ENCODE data around the gene PCDHA10.
"Not testable (repeated sequence)": the region's sequence is repeated elsewhere in the genome, so short reads cannot be mapped to it uniquely, and the experiment has no call there.

PCDHA10 gene

DNA sequence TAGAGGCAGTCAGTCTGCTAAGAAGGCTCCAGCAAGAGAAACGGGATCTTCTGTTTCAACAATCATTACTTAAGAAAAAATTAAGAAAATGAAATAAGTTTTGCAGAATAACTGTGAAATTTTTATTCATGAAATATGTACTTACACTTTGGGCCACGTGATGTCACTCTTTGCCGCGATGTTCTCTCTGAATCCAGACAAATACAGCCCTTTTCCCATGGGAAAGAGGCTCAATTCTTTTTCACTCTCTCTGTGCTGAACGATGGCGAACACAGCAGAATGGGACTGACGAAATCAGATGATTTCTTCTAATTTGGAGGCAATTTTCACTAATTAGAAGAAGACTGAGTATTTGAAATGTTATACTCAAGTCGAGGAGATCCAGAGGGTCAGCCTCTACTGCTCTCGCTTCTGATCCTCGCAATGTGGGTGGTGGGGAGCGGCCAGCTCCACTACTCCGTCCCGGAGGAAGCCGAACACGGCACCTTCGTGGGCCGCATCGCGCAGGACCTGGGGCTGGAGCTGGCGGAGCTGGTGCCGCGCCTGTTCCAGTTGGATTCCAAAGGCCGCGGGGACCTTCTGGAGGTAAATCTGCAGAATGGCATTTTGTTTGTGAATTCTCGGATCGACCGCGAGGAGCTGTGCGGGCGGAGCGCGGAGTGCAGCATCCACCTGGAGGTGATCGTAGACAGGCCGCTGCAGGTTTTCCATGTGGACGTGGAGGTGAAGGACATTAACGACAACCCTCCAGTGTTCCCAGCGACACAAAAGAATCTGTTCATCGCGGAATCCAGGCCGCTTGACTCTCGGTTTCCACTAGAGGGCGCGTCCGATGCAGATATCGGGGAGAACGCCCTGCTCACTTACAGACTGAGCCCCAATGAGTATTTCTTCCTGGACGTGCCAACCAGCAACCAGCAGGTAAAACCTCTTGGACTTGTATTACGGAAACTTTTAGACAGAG, 7.3 kb upstream of the PCDHA10 start, which contains the start of gene PCDHA9:
PCDHA9 (plus strand) TSS at position 244 of the 964 bp plus-strand sequence; CDS start at position 358, 114 bp downstream.
- not testable (repeated sequence) for H3K36me3 ChIP-seq (ENCODE audit: control insufficient read depth, insufficient read depth, low read length); H3K27ac ChIP-seq (ENCODE audit: low read depth, low read length, severe bottlenecking); H3K4me3 ChIP-seq (ENCODE audit: extremely low read depth, insufficient read depth, low read length, poor library complexity, severe bottlenecking); H3K9me3 ChIP-seq (ENCODE audit: control insufficient read depth, low read length); H3K4me1 ChIP-seq (ENCODE audit: control insufficient read depth, insufficient read depth, low read length, poor library complexity, severe bottlenecking)
- 89 to 95% methylated on average over 21 to 27 of the region's 48 CpGs for WGBS, 2 experiments (ENCODE audit: insufficient coverage in 2 of 2)

DNA sequence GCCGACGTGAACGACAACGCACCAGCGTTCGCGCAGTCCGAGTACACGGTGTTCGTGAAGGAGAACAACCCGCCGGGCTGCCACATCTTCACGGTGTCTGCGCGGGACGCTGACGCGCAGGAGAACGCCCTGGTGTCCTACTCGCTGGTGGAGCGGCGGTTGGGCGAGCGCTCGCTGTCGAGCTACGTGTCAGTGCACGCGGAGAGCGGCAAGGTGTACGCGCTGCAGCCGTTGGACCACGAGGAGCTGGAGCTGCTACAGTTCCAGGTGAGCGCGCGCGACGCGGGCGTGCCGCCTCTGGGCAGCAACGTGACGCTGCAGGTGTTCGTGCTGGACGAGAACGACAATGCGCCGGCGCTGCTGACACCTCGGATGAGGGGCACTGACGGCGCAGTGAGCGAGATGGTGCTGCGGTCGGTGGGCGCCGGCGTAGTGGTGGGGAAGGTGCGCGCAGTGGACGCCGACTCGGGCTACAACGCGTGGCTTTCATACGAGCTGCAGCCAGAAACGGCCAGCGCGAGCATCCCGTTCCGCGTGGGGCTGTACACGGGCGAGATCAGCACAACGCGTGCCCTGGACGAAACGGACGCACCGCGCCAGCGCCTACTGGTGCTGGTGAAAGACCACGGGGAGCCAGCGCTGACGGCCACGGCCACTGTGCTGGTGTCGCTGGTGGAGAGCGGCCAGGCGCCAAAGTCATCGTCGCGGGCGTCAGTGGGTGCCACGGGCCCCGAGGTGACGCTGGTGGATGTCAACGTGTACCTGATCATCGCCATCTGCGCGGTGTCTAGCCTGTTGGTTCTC, 5.7 kb upstream of the PCDHA10 start:
- not testable (repeated sequence) for H3K27ac ChIP-seq (ENCODE audit: low read depth, low read length, severe bottlenecking); H3K4me3 ChIP-seq (ENCODE audit: extremely low read depth, insufficient read depth, low read length, poor library complexity, severe bottlenecking); H3K9me3 ChIP-seq (ENCODE audit: control insufficient read depth, low read length); H3K36me3 ChIP-seq (ENCODE audit: control insufficient read depth, insufficient read depth, low read length); H3K4me1 ChIP-seq (ENCODE audit: control insufficient read depth, insufficient read depth, low read length, poor library complexity, severe bottlenecking)
- WGBS, 2 experiments (ENCODE audit: insufficient coverage in 2 of 2), result 96 to 97% methylated on average over 83 to 101 of the region's 101 CpGs

DNA sequence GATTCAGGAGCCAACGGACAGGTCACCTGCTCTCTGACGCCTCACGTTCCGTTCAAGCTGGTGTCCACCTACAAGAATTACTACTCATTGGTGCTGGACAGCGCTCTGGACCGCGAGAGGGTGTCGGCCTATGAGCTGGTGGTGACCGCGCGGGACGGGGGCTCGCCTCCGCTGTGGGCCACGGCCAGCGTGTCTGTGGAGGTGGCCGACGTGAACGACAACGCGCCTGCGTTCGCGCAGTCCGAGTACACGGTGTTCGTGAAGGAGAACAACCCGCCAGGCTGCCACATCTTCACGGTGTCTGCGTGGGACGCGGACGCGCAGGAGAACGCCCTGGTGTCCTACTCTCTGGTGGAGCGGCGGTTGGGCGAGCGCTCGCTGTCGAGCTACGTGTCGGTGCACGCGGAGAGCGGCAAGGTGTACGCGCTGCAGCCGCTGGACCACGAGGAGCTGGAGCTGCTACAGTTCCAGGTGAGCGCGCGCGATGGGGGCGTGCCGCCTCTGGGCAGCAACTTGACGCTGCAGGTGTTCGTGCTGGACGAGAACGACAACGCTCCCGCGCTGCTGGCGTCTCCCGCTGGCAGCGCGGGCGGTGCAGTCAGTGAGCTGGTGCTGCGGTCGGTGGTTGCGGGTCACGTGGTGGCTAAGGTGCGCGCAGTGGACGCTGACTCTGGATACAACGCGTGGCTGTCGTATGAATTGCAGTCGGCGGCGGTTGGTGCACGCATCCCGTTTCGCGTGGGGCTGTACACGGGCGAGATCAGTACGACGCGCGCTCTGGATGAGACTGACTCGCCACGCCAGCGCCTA, 1.7 kb downstream of the PCDHA10 start:
- WGBS, 2 experiments (ENCODE audit: insufficient coverage in 2 of 2), result 98% methylated on average over 83 to 92 of the region's 94 CpGs
- Histone ChIP-seq H3K36me3 (ENCODE audit: control insufficient read depth, insufficient read depth, low read length) (peaks cover 7% of the 10 kb centered on the region), H3K4me3 (ENCODE audit: extremely low read depth, insufficient read depth, low read length, poor library complexity, severe bottlenecking) (no peak overlapping the region), H3K4me1 (ENCODE audit: control insufficient read depth, insufficient read depth, low read length, poor library complexity, severe bottlenecking) (no peaks in the 10 kb centered on the region), H3K27ac (ENCODE audit: low read depth, low read length, severe bottlenecking) (no peak overlapping the region), H3K9me3 (ENCODE audit: control insufficient read depth, low read length) (peaks cover 5% of the 10 kb centered on the region)

DNA sequence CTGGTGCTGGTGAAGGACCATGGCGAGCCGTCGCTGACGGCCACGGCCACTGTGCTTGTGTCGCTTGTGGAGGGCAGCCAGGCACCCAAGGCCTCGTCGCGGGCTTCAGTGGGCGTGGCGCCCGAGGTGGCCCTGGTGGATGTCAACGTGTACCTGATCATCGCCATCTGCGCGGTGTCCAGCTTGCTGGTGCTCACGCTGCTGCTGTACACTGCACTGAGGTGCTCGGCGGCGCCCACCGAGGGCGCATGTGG, 2.2 kb downstream of the PCDHA10 start:
- peaks cover 5% of the 10 kb centered on the region for H3K9me3 ChIP-seq (ENCODE audit: control insufficient read depth, low read length)
- H3K4me3 ChIP-seq (ENCODE audit: extremely low read depth, insufficient read depth, low read length, poor library complexity, severe bottlenecking), result no peak overlapping the region
- no peaks in the 10 kb centered on the region for H3K4me1 ChIP-seq (ENCODE audit: control insufficient read depth, insufficient read depth, low read length, poor library complexity, severe bottlenecking)
- H3K36me3 ChIP-seq (ENCODE audit: control insufficient read depth, insufficient read depth, low read length), result peaks cover 8% of the 10 kb centered on the region
- 95 to 96% methylated on average over 22 of the region's 22 CpGs for WGBS, 2 experiments (ENCODE audit: insufficient coverage in 2 of 2)
- no peak overlapping the region for H3K27ac ChIP-seq (ENCODE audit: low read depth, low read length, severe bottlenecking)

DNA sequence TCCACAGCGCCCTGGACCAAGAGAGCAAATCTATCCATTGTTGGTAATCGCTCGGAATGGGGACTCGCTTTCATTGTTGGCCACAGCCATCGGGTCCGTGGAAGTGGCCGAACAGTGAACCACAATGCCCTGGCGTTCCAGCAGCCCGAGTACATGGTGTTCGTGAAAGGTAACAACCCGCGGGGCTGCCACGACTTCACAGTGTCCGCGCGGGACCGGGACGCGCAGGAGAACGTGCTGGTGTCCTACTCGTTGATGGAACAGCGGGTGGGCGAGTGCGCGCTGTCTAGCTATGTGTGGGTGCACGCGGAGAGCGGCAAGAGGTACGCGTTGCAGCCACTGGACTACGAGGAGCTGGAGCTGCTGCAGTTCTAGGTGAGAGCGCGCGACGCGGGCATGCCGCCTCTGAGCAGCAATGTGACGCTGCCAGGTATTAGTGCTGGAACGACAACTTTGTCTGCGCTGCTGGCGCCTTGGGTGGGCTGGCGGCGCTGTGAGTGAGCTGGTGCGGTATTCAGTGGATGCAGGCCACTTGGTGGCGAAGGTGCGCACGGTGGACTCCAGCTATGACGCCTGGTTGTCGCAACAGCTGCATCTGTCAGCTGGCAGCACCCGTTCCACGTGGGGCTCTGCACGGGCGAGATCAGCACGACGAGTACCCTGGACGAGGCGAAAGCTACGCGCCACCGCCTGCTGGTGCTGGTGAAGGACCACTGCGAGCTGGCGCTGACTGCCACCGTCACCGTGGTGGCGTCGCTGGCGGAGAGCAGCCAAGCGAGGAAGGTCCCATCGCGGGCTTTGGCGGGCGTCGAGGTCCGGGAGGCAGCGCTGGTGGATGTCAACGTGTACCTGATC, 7.0 kb downstream of the PCDHA10 start:
- Histone ChIP-seq H3K36me3 (ENCODE audit: control insufficient read depth, insufficient read depth, low read length) (peaks cover 8% of the 10 kb centered on the region), H3K9me3 (ENCODE audit: control insufficient read depth, low read length) (peaks cover 5% of the 10 kb centered on the region), H3K4me1 (ENCODE audit: control insufficient read depth, insufficient read depth, low read length, poor library complexity, severe bottlenecking) (no peaks in the 10 kb centered on the region), H3K4me3 (ENCODE audit: extremely low read depth, insufficient read depth, low read length, poor library complexity, severe bottlenecking) (no peak overlapping the region), H3K27ac (ENCODE audit: low read depth, low read length, severe bottlenecking) (no peak overlapping the region)
- WGBS, 2 experiments (ENCODE audit: insufficient coverage in 2 of 2), result 93 to 95% methylated on average over 76 of the region's 76 CpGs

DNA sequence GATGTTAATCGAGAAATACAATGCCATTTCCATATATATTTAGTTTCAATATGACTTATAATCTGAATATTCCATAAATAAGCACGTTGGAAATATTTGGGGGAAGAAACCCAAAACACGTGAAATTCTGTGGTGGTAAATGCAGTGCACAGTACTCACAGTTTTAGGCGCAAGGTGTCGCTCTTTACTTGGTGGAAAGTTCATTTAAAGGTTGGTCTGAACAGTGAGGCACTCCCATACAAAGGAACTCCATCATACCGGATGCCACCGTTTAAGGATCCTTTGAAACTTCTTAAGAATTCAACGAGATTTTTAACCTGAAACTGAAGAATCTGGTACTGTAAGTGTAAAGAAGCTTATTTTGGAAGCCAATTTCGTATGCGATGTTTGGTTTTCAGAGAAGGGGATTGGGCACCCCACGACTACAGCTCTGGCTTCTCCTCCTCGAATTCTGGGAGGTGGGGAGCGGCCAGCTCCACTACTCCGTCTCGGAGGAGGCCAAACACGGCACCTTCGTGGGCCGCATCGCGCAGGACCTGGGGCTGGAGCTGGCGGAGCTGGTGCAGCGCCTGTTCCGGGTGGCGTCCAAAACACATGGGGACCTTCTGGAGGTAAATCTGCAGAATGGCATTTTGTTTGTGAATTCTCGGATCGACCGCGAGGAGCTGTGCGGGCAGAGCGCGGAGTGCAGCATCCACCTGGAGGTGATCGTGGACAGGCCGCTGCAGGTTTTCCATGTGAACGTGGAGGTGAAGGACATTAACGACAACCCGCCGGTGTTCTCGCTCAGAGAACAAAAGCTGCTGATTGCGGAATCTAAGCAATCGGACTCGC, 13.2 kb downstream of the PCDHA10 start, which contains the start of gene PCDHA11:
PCDHA11 (plus strand) TSS at position 237 of the 834 bp plus-strand sequence; CDS start at position 384, 147 bp downstream.
- WGBS, 2 experiments (ENCODE audit: insufficient coverage in 2 of 2), result 56 to 59% methylated on average over 31 to 38 of the region's 41 CpGs
- Histone ChIP-seq H3K27ac (ENCODE audit: low read depth, low read length, severe bottlenecking) (peak within 1 kb of the TSS; percentile 26), H3K4me1 (ENCODE audit: control insufficient read depth, insufficient read depth, low read length, poor library complexity, severe bottlenecking) (no peaks in the 10 kb centered on the region), H3K9me3 (ENCODE audit: control insufficient read depth, low read length) (peaks cover 12% of the 10 kb centered on the region), H3K36me3 (ENCODE audit: control insufficient read depth, insufficient read depth, low read length) (no peaks in the 10 kb centered on the region), H3K4me3 (ENCODE audit: extremely low read depth, insufficient read depth, low read length, poor library complexity, severe bottlenecking) (peak within 1 kb of the TSS; percentile 47)

DNA sequence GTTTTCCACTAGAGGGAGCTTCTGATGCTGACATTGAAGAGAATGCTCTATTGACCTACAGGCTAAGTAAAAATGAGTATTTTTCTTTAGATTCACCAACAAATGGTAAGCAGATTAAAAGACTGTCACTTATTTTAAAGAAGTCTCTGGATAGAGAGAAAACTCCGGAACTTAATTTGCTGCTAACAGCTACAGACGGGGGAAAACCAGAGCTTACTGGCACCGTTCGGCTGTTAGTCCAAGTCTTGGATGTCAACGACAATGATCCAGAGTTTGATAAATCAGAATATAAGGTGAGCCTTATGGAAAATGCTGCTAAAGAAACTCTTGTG, 13.8 kb downstream of the PCDHA10 start:
- H3K9me3 ChIP-seq (ENCODE audit: control insufficient read depth, low read length), result peaks cover 12% of the 10 kb centered on the region
- peak overlapping the region; percentile 26 for H3K27ac ChIP-seq (ENCODE audit: low read depth, low read length, severe bottlenecking)
- H3K4me1 ChIP-seq (ENCODE audit: control insufficient read depth, insufficient read depth, low read length, poor library complexity, severe bottlenecking), result no peaks in the 10 kb centered on the region
- H3K4me3 ChIP-seq (ENCODE audit: extremely low read depth, insufficient read depth, low read length, poor library complexity, severe bottlenecking), result peak overlapping the region; percentile 47
- WGBS, 2 experiments (ENCODE audit: insufficient coverage in 2 of 2), result 92 to 96% methylated on average over 5 of the region's 5 CpGs
- H3K36me3 ChIP-seq (ENCODE audit: control insufficient read depth, insufficient read depth, low read length), result no peaks in the 10 kb centered on the region

DNA sequence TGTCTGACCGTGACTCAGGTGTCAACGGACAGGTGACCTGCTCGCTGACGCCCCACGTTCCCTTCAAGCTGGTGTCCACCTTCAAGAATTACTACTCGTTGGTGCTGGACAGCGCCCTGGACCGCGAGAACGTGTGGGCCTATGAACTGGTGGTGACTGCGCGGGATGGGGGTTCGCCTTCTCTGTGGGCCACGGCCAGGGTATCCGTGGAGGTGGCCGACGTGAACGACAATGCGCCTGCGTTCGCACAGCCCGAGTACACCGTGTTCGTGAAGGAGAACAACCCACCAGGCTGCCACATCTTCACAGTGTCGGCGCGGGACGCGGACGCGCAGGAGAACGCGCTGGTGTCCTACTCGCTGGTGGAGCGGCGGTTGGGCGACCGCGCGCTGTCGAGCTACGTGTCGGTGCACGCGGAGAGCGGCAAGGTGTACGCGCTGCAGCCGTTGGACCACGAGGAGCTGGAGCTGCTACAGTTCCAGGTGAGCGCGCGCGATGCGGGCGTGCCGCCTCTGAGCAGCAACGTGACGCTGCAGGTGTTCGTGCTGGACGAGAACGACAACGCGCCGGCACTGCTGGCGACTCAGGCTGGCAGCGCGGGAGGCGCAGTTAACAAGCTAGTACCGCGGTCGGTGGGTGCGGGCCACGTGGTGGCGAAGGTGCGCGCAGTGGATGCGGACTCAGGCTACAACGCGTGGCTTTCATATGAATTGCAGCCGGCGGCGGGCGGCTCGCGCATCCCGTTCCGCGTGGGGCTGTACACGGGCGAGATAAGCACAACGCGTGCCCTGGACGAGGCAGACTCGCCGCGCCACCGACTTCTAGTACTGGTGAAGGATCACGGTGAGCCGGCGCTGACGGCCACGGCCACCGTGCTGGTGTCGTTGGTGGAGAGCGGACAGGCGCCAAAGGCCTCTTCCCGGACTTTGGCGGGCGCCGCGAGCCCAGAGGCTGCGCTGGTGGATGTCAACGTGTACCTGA, 14.8 kb downstream of the PCDHA10 start:
- no peak overlapping the region for H3K4me3 ChIP-seq (ENCODE audit: extremely low read depth, insufficient read depth, low read length, poor library complexity, severe bottlenecking)
- no peaks in the 10 kb centered on the region for H3K4me1 ChIP-seq (ENCODE audit: control insufficient read depth, insufficient read depth, low read length, poor library complexity, severe bottlenecking)
- WGBS, 2 experiments (ENCODE audit: insufficient coverage in 2 of 2), result 96 to 98% methylated on average over 100 to 114 of the region's 114 CpGs
- no peak overlapping the region for H3K27ac ChIP-seq (ENCODE audit: low read depth, low read length, severe bottlenecking)
- peaks cover 12% of the 10 kb centered on the region for H3K9me3 ChIP-seq (ENCODE audit: control insufficient read depth, low read length)
- H3K36me3 ChIP-seq (ENCODE audit: control insufficient read depth, insufficient read depth, low read length), result no peaks in the 10 kb centered on the region
